Measurements from ENCODE around the gene SDC4. TPM values are rescaled to one million over a fixed set of nuclear protein-coding genes. Genes with fewer than 3 reads are reported as not detected.

SDC4 gene
- total and polyA plus RNA-seq, 2 experiments from 2014 or later: 28.5 to 39.9 TPM

GRCh38 chr20:45309075-45309474, 39.1 kb downstream of the SDC4 start:
- no peak for DNase-seq (ENCODE audit: low spot score)
- no peak overlapping the region for H3K27ac ChIP-seq (ENCODE audit: low read depth)
- TF ChIP-seq STAT1 (IDR thresholded peaks at IDR 0.05; ENCODE audit: unreplicated experiment): no peak
- TF ChIP-seq NANOG (IDR thresholded peaks at IDR 0.05; ENCODE audit: borderline replicate concordance): no peak
- no peak for TF ChIP-seq JUNB (IDR thresholded peaks at IDR 0.05; ENCODE audit: unreplicated experiment)
- no peak for TF ChIP-seq ETS1 (IDR thresholded peaks at IDR 0.05)
- TF ChIP-seq EZH2 (IDR thresholded peaks at IDR 0.05; ENCODE audit: low read depth, unreplicated experiment): no peak
- no peak for TF ChIP-seq ZNF462 (CRISPR knock-in tag; IDR thresholded peaks at IDR 0.05)
- no peak for TF ChIP-seq ZNF114 (CRISPR knock-in tag; IDR thresholded peaks at IDR 0.05)
- TF ChIP-seq CTCF (conservative IDR thresholded peaks at IDR 0.05; ENCODE audit: low read depth in 2 of 2): no peak
- no peak for TF ChIP-seq CREB1 (CRISPR knock-in tag; IDR thresholded peaks at IDR 0.05; ENCODE audit: low read depth)
- no peak for TF ChIP-seq POLR2AphosphoS5 (IDR thresholded peaks at IDR 0.05; ENCODE audit: low read depth)
- TF ChIP-seq EZH2phosphoT487 (IDR thresholded peaks at IDR 0.05; ENCODE audit: unreplicated experiment): no peak
- no peak for TF ChIP-seq ZNF331 (CRISPR knock-in tag; IDR thresholded peaks at IDR 0.05; ENCODE audit: low read depth)
- TF ChIP-seq REST (IDR thresholded peaks at IDR 0.05; ENCODE audit: unreplicated experiment): no peak
- no peaks in the 10 kb centered on the region for H3K9me2 ChIP-seq (ENCODE audit: insufficient read depth)
- no peaks in the 10 kb centered on the region; the same call in 2 of the 3 replicates for H3K9me3 Mint-ChIP-seq
- H3K27me3 ChIP-seq (ENCODE audit: insufficient read depth): peaks cover 16% of the 10 kb centered on the region; the same call in 1 of the 2 replicates
- no peak overlapping the region for H3K4me2 ChIP-seq
- H3K27ac Mint-ChIP-seq: no peak overlapping the region
- H4K20me1 ChIP-seq (replicated peaks; ENCODE audit: insufficient read depth): no peaks in the 10 kb centered on the region; the same call in 1 of the 2 replicates
- no peaks in the 10 kb centered on the region for H3K36me3 ChIP-seq (ENCODE audit: insufficient read depth)
- no peaks in the 10 kb centered on the region; the same call in 2 of the 3 replicates for H3K36me3 Mint-ChIP-seq (ENCODE audit: low read depth)
- peaks cover 10% of the 10 kb centered on the region; the same call in 1 of the 2 replicates for H3K4me1 ChIP-seq (ENCODE audit: insufficient read depth)
- no peaks in the 10 kb centered on the region for H3F3A ChIP-seq (replicated peaks; ENCODE audit: low read depth)
- peaks cover 28% of the 10 kb centered on the region for H3K27me3 Mint-ChIP-seq (ENCODE audit: insufficient read depth, low read depth, poor library complexity)
- H2AFZ ChIP-seq: no peak overlapping the region
- H3K4me1 Mint-ChIP-seq: peaks cover 20% of the 10 kb centered on the region
- no peak overlapping the region for H3K4me3 ChIP-seq
- H3K79me2 ChIP-seq (replicated peaks; ENCODE audit: insufficient read depth): no peaks in the 10 kb centered on the region
- H3K4me3 Mint-ChIP-seq: no peak overlapping the region
- ATAC-seq: no peak
